Transverse colon (tissue), 4 donors: ENCODE results near the gene MASP2. TPM values are rescaled to one million over a fixed set of nuclear protein-coding genes. Genes with fewer than 3 reads are reported as not detected.

Source experiments
- DNase-seq: peaks from one replicate; pipeline ENCODE4 v3.0.0-alpha.2; 2019
- H3K27ac ChIP-seq, 4 donors: fragments of 200-600 bp; sonication (generic); 2 replicates each; pipeline ENCODE4 v1.5.1; 2016 to 2018; ENCODE audit warnings: inconsistent platforms in 4 of 4
- H3K27me3 ChIP-seq: fragments of 200-600 bp; sonication (generic); 2 replicates; pipeline ENCODE4 v1.5.1; 2017; ENCODE audit warnings: inconsistent platforms
- H3K36me3 ChIP-seq, 4 donors: fragments of 200-600 bp; sonication (generic); 2 replicates each; pipeline ENCODE4 v1.5.1; 2017 to 2019; ENCODE audit warnings: inconsistent platforms in 4 of 4
- H3K4me1 ChIP-seq, 4 donors: fragments of 200-600 bp; sonication (generic); 2 replicates each; pipeline ENCODE4 v1.5.1; 2017 to 2020; ENCODE audit warnings: inconsistent platforms in 4 of 4
- H3K4me3 ChIP-seq, 4 donors: fragments of 200-600 bp; sonication (generic); 1 replicate in 1 of 4; 2 replicates in 3 of 4; pipeline versions ENCODE4 v1.5.1 to v1.6.1; 2017 to 2019; ENCODE audit warnings: inconsistent platforms in 4 of 4
- H3K9me3 ChIP-seq, 2 donors: fragments of 200-600 bp; sonication (generic); 2 replicates each; pipeline ENCODE4 v1.5.1; 2017 to 2019; ENCODE audit warnings: inconsistent platforms in 2 of 2
- EP300 ChIP-seq: sonication (generic); formaldehyde crosslinking; IDR thresholded peaks from one replicate; pipeline ENCODE4 v1.6.1; 2017; ENCODE audit warnings: antibody characterized with exemption, low read depth
- POLR2A ChIP-seq: fragments of 450-650 bp; IDR thresholded peaks from one replicate; pipeline ENCODE4 v1.6.1; 2016; ENCODE audit warnings: antibody characterized with exemption, mild to moderate bottlenecking, moderate library complexity
- POLR2AphosphoS5 ChIP-seq, 3 donors: sonication (generic); formaldehyde crosslinking; IDR thresholded peaks; one replicate each; pipeline ENCODE4 v1.6.1; 2016; ENCODE audit warnings: antibody characterized with exemption in 3 of 3
- WGBS, 2 donors: methylation state at CpG; one replicate each; pipeline ENCODE4 v1.1.5; 2018; ENCODE audit warnings: low coverage in 1 of 2; 5-methylcytosine and 5-hydroxymethylcytosine counted together
- in situ Hi-C, 4 donors: fragments of 200-750 bp; cut with MboI; loops; one replicate each; pipeline versions ENCODE4 v1.15.0 to v1.15.1; 2017; ENCODE audit warnings: low sequenced_read_pairs in 3 of 4, low pct_ligation_motif_present in 1 of 4, low pct_unique_long_range_greater_than_20kb in 1 of 4
- intact Hi-C: fragments of 100-400 bp; cut with DNase I; formaldehyde crosslinking; loops from one replicate; pipeline ENCODE4 v1.15.1; 2023; ENCODE audit warnings: low total_unique reads
- total RNA-seq, 4 donors: library from RNA; depleted of rRNA; stranded (reverse); fragments of >200 nt; gene quantifications; one replicate each; pipeline ENCODE4 v1.1.0, GENCODE V29; 2016
- TF ChIP-seq, protein P1 (sequence below), 5 experiments: fragments of 200-600 bp in 3 of 5; fragments of 450-650 bp in 2 of 5; sonication (generic) in 3 of 5; IDR thresholded peaks; 1 replicate in 2 of 5; 2 replicates in 3 of 5; pipeline ENCODE4 v1.5.1; 2016 to 2017; ENCODE audit warnings: antibody characterized with exemption in 5 of 5, inconsistent platforms in 3 of 5, mild to moderate bottlenecking in 2 of 5, moderate library complexity in 1 of 5

MASP2 gene
- total RNA-seq, 4 donors from 2014 or later: not detected

- in situ Hi-C loops (no loop called here), intact Hi-C loops (no loop called here)
- Histone ChIP-seq H3K4me3 (no peak overlapping the region), H3K4me1 (peaks cover 10 to 26% (median 19%) of the 10 kb centered on the region in 4 donors), H3K27me3 (no peaks in the 10 kb centered on the region), H3K27ac (no peak overlapping the region), H3K36me3 (peaks cover 0 to 6% (median 0%) of the 10 kb centered on the region in 4 donors), H3K9me3 (no peaks in the 10 kb centered on the region)
- TF ChIP-seq, protein P1, sequence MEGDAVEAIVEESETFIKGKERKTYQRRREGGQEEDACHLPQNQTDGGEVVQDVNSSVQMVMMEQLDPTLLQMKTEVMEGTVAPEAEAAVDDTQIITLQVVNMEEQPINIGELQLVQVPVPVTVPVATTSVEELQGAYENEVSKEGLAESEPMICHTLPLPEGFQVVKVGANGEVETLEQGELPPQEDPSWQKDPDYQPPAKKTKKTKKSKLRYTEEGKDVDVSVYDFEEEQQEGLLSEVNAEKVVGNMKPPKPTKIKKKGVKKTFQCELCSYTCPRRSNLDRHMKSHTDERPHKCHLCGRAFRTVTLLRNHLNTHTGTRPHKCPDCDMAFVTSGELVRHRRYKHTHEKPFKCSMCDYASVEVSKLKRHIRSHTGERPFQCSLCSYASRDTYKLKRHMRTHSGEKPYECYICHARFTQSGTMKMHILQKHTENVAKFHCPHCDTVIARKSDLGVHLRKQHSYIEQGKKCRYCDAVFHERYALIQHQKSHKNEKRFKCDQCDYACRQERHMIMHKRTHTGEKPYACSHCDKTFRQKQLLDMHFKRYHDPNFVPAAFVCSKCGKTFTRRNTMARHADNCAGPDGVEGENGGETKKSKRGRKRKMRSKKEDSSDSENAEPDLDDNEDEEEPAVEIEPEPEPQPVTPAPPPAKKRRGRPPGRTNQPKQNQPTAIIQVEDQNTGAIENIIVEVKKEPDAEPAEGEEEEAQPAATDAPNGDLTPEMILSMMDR (IDR thresholded peaks at IDR 0.05): no peak
- TF ChIP-seq POLR2A (no peak), POLR2AphosphoS5 (IDR thresholded peaks at IDR 0.05) (no peak), EP300 (no peak)
- 92% methylated on average over 7 of the region's 7 CpGs; no CpG with 5 or more reads in 1 of the 2 donors for whole genome bisulfite sequencing, 2 donors
- no peak for DNase-seq
Observed at GRCh38 chr1:11056504-11056903, 9.5 kb upstream of the MASP2 start.

DNA sequence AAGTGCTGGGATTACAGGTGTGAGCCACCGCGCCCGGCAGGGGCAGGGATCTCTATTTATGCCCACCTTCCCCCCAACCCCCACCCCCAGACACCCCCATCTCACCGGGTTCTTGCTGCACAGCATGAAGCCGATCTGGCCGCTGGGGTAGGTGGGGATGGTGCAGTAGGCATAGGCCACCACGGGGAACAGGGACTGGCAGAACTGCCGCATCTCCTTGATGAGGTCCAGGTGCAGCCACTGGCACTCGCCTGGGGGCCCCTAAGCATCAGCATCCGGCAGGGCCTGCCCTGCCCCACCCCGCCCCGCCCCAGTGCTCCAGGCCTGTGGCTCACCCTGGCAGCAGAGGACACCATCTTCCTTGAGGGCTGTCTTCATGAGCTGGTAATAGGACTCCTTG lies 8.6 kb upstream of the MASP2 start:
- H3K27ac ChIP-seq: no peak overlapping the region
- H3K36me3 ChIP-seq: peaks cover 0 to 6% (median 0%) of the 10 kb centered on the region in 4 donors
- H3K9me3 ChIP-seq: no peaks in the 10 kb centered on the region
- intact Hi-C loops: no loop called here
- no peak for DNase-seq
- TF ChIP-seq POLR2A: no peak
- TF ChIP-seq, protein P1 (IDR thresholded peaks at IDR 0.05): no peak
- TF ChIP-seq EP300: no peak
- TF ChIP-seq POLR2AphosphoS5 (IDR thresholded peaks at IDR 0.05): no peak
- in situ Hi-C loops: no loop called here
- WGBS, 2 donors: 92% methylated on average over 6 of the region's 12 CpGs; no CpG with 5 or more reads in 1 of the 2 donors
- H3K4me1 ChIP-seq: peaks cover 6 to 19% (median 12%) of the 10 kb centered on the region in 4 donors
- H3K4me3 ChIP-seq: no peak overlapping the region
- H3K27me3 ChIP-seq: no peaks in the 10 kb centered on the region

GRCh38 chr1:11054666-11055065 lies 7.6 kb upstream of the MASP2 start:
- 86% methylated on average over 15 of the region's 22 CpGs; no CpG with 5 or more reads in 1 of the 2 donors for WGBS, 2 donors
- in situ Hi-C loops (no loop called here), intact Hi-C loops (no loop called here)
- H3K4me1 ChIP-seq: peaks cover 5 to 17% (median 10%) of the 10 kb centered on the region in 4 donors
- TF ChIP-seq POLR2AphosphoS5 (IDR thresholded peaks at IDR 0.05) (no peak), EP300 (no peak), POLR2A (no peak)
- TF ChIP-seq, protein P1 (IDR thresholded peaks at IDR 0.05): no peak
- peaks cover 0 to 6% (median 0%) of the 10 kb centered on the region in 4 donors for H3K36me3 ChIP-seq
- no peak overlapping the region for H3K27ac ChIP-seq
- no peaks in the 10 kb centered on the region for H3K27me3 ChIP-seq
- no peak overlapping the region for H3K4me3 ChIP-seq
- no peaks in the 10 kb centered on the region for H3K9me3 ChIP-seq
- no peak for DNase-seq

DNA sequence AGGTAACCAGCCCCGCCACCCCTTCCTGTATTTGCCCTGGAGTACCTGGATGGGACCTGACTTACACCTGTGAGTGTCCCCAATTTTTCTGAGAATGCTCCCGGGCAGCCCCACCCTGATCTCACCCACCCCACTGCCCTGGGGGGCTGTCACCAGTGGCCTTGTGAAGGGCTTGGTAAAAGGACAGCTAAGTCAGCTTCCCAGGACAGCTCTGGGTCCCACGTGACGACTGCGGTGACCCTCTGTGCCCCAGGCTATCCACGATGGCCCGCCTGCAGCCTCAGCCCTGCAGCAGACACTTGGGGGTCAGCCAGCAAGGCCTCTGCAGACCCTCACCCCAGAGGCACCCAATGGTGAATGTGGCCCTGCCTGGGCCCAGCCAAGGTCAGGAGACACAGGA lies 7.1 kb upstream of the MASP2 start:
- intact Hi-C loops (no loop called here), in situ Hi-C loops (no loop called here)
- Histone ChIP-seq H3K4me3 (no peak overlapping the region), H3K27ac (no peak overlapping the region), H3K4me1 (peaks cover 5 to 13% (median 8%) of the 10 kb centered on the region in 4 donors), H3K36me3 (peaks cover 0 to 6% (median 0%) of the 10 kb centered on the region in 4 donors), H3K27me3 (no peaks in the 10 kb centered on the region), H3K9me3 (no peaks in the 10 kb centered on the region)
- TF ChIP-seq POLR2A: no peak
- 95% methylated on average over 6 of the region's 7 CpGs; no CpG with 5 or more reads in 1 of the 2 donors for whole genome bisulfite sequencing, 2 donors
- DNase-seq: no peak

- H3K4me3 ChIP-seq: no peak overlapping the region
- no peak overlapping the region for H3K27ac ChIP-seq
- peaks cover 0 to 6% (median 0%) of the 10 kb centered on the region in 4 donors for H3K36me3 ChIP-seq
- H3K27me3 ChIP-seq: no peaks in the 10 kb centered on the region
- TF ChIP-seq POLR2A (no peak), EP300 (no peak), POLR2AphosphoS5 (IDR thresholded peaks at IDR 0.05) (no peak)
- TF ChIP-seq, protein P1 (IDR thresholded peaks at IDR 0.05): no peak
- 71% methylated on average over 10 of the region's 10 CpGs; no CpG with 5 or more reads in 1 of the 2 donors for WGBS, 2 donors
- no peak for DNase-seq
- intact Hi-C loops (no loop called here), in situ Hi-C loops (no loop called here)
- H3K9me3 ChIP-seq: no peaks in the 10 kb centered on the region
- H3K4me1 ChIP-seq: peaks cover 3 to 9% (median 4%) of the 10 kb centered on the region in 4 donors
Observed at GRCh38 chr1:11053758-11054137, 6.7 kb upstream of the MASP2 start.
